Transverse colon (tissue), 4 donors: ENCODE measurements around the gene ZNF451. TPM values are rescaled to one million over a fixed set of nuclear protein-coding genes. Genes with fewer than 3 reads are reported as not detected.

Experiments
- DNase-seq: peaks from one replicate; pipeline ENCODE4 v3.0.0-alpha.2; 2019
- H3K27ac ChIP-seq, 4 donors: fragments of 200-600 bp; sonication (generic); 2 replicates each; pipeline ENCODE4 v1.5.1; 2016 to 2018; ENCODE audit warnings: inconsistent platforms in 4 of 4
- H3K27me3 ChIP-seq: fragments of 200-600 bp; sonication (generic); 2 replicates; pipeline ENCODE4 v1.5.1; 2017; ENCODE audit warnings: inconsistent platforms
- H3K36me3 ChIP-seq, 4 donors: fragments of 200-600 bp; sonication (generic); 2 replicates each; pipeline ENCODE4 v1.5.1; 2017 to 2019; ENCODE audit warnings: inconsistent platforms in 4 of 4
- H3K4me1 ChIP-seq, 4 donors: fragments of 200-600 bp; sonication (generic); 2 replicates each; pipeline ENCODE4 v1.5.1; 2017 to 2020; ENCODE audit warnings: inconsistent platforms in 4 of 4
- H3K4me3 ChIP-seq, 4 donors: fragments of 200-600 bp; sonication (generic); 1 replicate in 1 of 4; 2 replicates in 3 of 4; pipeline versions ENCODE4 v1.5.1 to v1.6.1; 2017 to 2019; ENCODE audit warnings: inconsistent platforms in 4 of 4
- H3K9me3 ChIP-seq, 2 donors: fragments of 200-600 bp; sonication (generic); 2 replicates each; pipeline ENCODE4 v1.5.1; 2017 to 2019; ENCODE audit warnings: inconsistent platforms in 2 of 2
- CTCF ChIP-seq, 5 experiments: fragments of 200-600 bp in 3 of 5; fragments of 450-650 bp in 2 of 5; sonication (generic) in 3 of 5; IDR thresholded peaks; 1 replicate in 2 of 5; 2 replicates in 3 of 5; pipeline ENCODE4 v1.5.1; 2016 to 2017; ENCODE audit warnings: antibody characterized with exemption in 5 of 5, inconsistent platforms in 3 of 5, mild to moderate bottlenecking in 2 of 5, moderate library complexity in 1 of 5
- EP300 ChIP-seq: sonication (generic); formaldehyde crosslinking; IDR thresholded peaks from one replicate; pipeline ENCODE4 v1.6.1; 2017; ENCODE audit warnings: antibody characterized with exemption, low read depth
- POLR2A ChIP-seq: fragments of 450-650 bp; IDR thresholded peaks from one replicate; pipeline ENCODE4 v1.6.1; 2016; ENCODE audit warnings: antibody characterized with exemption, mild to moderate bottlenecking, moderate library complexity
- POLR2AphosphoS5 ChIP-seq, 3 donors: sonication (generic); formaldehyde crosslinking; IDR thresholded peaks; one replicate each; pipeline ENCODE4 v1.6.1; 2016; ENCODE audit warnings: antibody characterized with exemption in 3 of 3
- WGBS, 2 donors: methylation state at CpG; one replicate each; pipeline ENCODE4 v1.1.5; 2018; ENCODE audit warnings: low coverage in 1 of 2; 5-methylcytosine and 5-hydroxymethylcytosine counted together
- in situ Hi-C, 4 donors: fragments of 200-750 bp; cut with MboI; loops; one replicate each; pipeline versions ENCODE4 v1.15.0 to v1.15.1; 2017; ENCODE audit warnings: low sequenced_read_pairs in 3 of 4, low pct_ligation_motif_present in 1 of 4, low pct_unique_long_range_greater_than_20kb in 1 of 4
- intact Hi-C: fragments of 100-400 bp; cut with DNase I; formaldehyde crosslinking; loops from one replicate; pipeline ENCODE4 v1.15.1; 2023; ENCODE audit warnings: low total_unique reads
- total RNA-seq, 4 donors: library from RNA; depleted of rRNA; stranded (reverse); fragments of >200 nt; gene quantifications; one replicate each; pipeline ENCODE4 v1.1.0, GENCODE V29; 2016

The ZNF451 gene
- total RNA-seq, 4 donors from 2014 or later: 43.7 to 67.5 (median 52.4) TPM

GRCh38 chr6:57075092-57075491, 14.9 kb upstream of the ZNF451 start:
- Histone ChIP-seq H3K27ac (no peak overlapping the region), H3K4me3 (no peak overlapping the region), H3K4me1 (no peaks in the 10 kb centered on the region), H3K36me3 (no peaks in the 10 kb centered on the region), H3K27me3 (no peaks in the 10 kb centered on the region), H3K9me3 (peaks cover 0 to 3% of the 10 kb centered on the region in 2 donors)
- in situ Hi-C loops: loop anchor here in 2 of 4 donors (25.0 kb wide), 1 partner anchor 237 kb away; the partner anchor contains the start of gene PRIM2 (in 2 of the 2)
- DNase-seq: no peak
- intact Hi-C loops: no loop called here
- TF ChIP-seq CTCF (IDR thresholded peaks at IDR 0.05): no peak
- no peak for TF ChIP-seq POLR2AphosphoS5 (IDR thresholded peaks at IDR 0.05)
- TF ChIP-seq EP300: no peak
- TF ChIP-seq POLR2A: no peak

- no peaks in the 10 kb centered on the region for H3K27me3 ChIP-seq
- peaks cover 0 to 4% of the 10 kb centered on the region in 2 donors for H3K9me3 ChIP-seq
- no peak overlapping the region for H3K27ac ChIP-seq
- H3K4me1 ChIP-seq: no peaks in the 10 kb centered on the region
- no peak overlapping the region for H3K4me3 ChIP-seq
- in situ Hi-C loops: loop anchor here in 2 of 4 donors (25.0 kb wide), 1 partner anchor 234 kb away; the partner anchor contains the start of gene PRIM2 (in 2 of the 2)
- no peak for DNase-seq
- H3K36me3 ChIP-seq: no peaks in the 10 kb centered on the region
- intact Hi-C loops: no loop called here
- 92 to 93% methylated on average over 1 of the region's 1 CpG for WGBS, 2 donors
- TF ChIP-seq POLR2A (no peak), CTCF (IDR thresholded peaks at IDR 0.05) (no peak), EP300 (no peak), POLR2AphosphoS5 (IDR thresholded peaks at IDR 0.05) (no peak)
Measured at GRCh38 chr6:57078531-57079207, 11.3 kb upstream of the ZNF451 start.

GRCh38 chr6:57085471-57085870, 4.5 kb upstream of the ZNF451 start:
- Histone ChIP-seq H3K9me3 (no peaks in the 10 kb centered on the region), H3K27ac (no peak overlapping the region), H3K4me3 (no peak overlapping the region), H3K27me3 (no peaks in the 10 kb centered on the region), H3K4me1 (peaks cover 0 to 10% (median 5%) of the 10 kb centered on the region in 4 donors), H3K36me3 (no peaks in the 10 kb centered on the region)
- in situ Hi-C loops: loop anchor here in 2 of 4 donors (25.0 kb wide), 1 partner anchor 227 kb away; the partner anchor contains the start of gene PRIM2 (in 2 of the 2)
- intact Hi-C loops: no loop called here
- TF ChIP-seq POLR2AphosphoS5 (IDR thresholded peaks at IDR 0.05) (no peak), CTCF (IDR thresholded peaks at IDR 0.05) (no peak), POLR2A (no peak), EP300 (no peak)
- WGBS, 2 donors: 74 to 86% methylated on average over 1 to 2 of the region's 2 CpGs
- DNase-seq: no peak

GRCh38 chr6:57086843-57087242, 3.1 kb upstream of the ZNF451 start:
- 91 to 100% methylated on average over 1 of the region's 1 CpG for WGBS, 2 donors
- no peaks in the 10 kb centered on the region for H3K27me3 ChIP-seq
- intact Hi-C loops: no loop called here
- TF ChIP-seq POLR2A (no peak), CTCF (IDR thresholded peaks at IDR 0.05) (no peak), POLR2AphosphoS5 (IDR thresholded peaks at IDR 0.05) (no peak), EP300 (no peak)
- no peak for DNase-seq
- H3K27ac ChIP-seq: no peak overlapping the region
- H3K9me3 ChIP-seq: no peaks in the 10 kb centered on the region
- H3K36me3 ChIP-seq: peaks cover 0 to 3% (median 0%) of the 10 kb centered on the region in 4 donors
- peaks cover 5 to 15% (median 11%) of the 10 kb centered on the region in 4 donors for H3K4me1 ChIP-seq
- H3K4me3 ChIP-seq: no peak overlapping the region
- in situ Hi-C loops: loop anchor here in 2 of 4 donors (25.0 kb wide), 1 partner anchor 225 kb away; the partner anchor contains the start of gene PRIM2 (in 2 of the 2)
